ENCODE data around the gene FAM180A. TPM values are rescaled to one million over a fixed set of nuclear protein-coding genes. Genes with fewer than 3 reads are reported as not detected.

FAM180A gene
- total and polyA plus RNA-seq, 8 donors: 0.08 to 5.8 (median 1.4) TPM; not detected in 4

DNA sequence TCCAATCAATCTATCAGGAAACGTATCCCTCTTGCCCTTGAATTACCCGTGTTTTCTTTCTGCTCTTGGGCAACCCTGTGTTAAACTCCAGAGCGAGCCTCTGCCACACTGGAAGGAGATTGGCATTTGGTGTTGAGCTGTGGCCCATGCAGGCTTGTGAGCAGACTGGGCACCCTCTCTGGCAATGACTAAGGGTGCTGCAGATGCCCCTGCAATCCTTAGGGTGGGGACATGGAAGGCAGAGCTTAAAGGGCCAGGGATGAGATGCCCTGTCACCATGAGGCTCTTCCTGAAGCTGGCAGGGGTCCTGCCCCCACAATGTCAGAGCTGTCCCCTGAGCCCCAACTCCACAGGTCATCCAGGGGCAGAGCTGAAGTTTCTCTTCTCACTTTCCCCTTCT is 19.5 kb upstream of the FAM180A start:
- intact Hi-C loops (cut with DNase I; ENCODE audit: low total_unique reads): no loop called here
- Histone ChIP-seq H3K4me1 (peaks cover 0 to 12% (median 4%) of the 10 kb centered on the region in 4 donors), H3K9me3 (no peaks in the 10 kb centered on the region), H3K4me3 (no peak overlapping the region), H3K36me3 (no peaks in the 10 kb centered on the region), H3K27ac (peak overlapping the region in 1 of 5 donors; percentile 69), H3K27me3 (peaks cover 0 to 14% (median 0%) of the 10 kb centered on the region in 3 donors)
- DNase-seq: no peak
- TF ChIP-seq POLR2A (IDR thresholded peaks at IDR 0.05) (no peak), EP300 (IDR thresholded peaks at IDR 0.05) (no peak), CTCF (IDR thresholded peaks at IDR 0.05) (no peak), POLR2AphosphoS5 (IDR thresholded peaks at IDR 0.05) (no peak)
- WGBS, 5 donors: 71 to 80% (median 73%) methylated on average over 3 of the region's 3 CpGs

- H3K4me3 ChIP-seq: no peak overlapping the region
- intact Hi-C loops (cut with DNase I; ENCODE audit: low total_unique reads): no loop called here
- 87 to 97% (median 92%) methylated on average over 2 of the region's 2 CpGs for WGBS, 5 donors
- H3K27me3 ChIP-seq: peaks cover 0 to 10% (median 0%) of the 10 kb centered on the region in 3 donors
- no peak overlapping the region for H3K27ac ChIP-seq
- TF ChIP-seq CTCF (IDR thresholded peaks at IDR 0.05) (no peak), POLR2AphosphoS5 (IDR thresholded peaks at IDR 0.05) (no peak), EP300 (IDR thresholded peaks at IDR 0.05) (no peak), POLR2A (IDR thresholded peaks at IDR 0.05) (no peak)
- H3K9me3 ChIP-seq: no peaks in the 10 kb centered on the region
- peaks cover 0 to 5% (median 1%) of the 10 kb centered on the region in 4 donors for H3K4me1 ChIP-seq
- no peak for DNase-seq
- no peaks in the 10 kb centered on the region for H3K36me3 ChIP-seq
These were observed 14.6 kb upstream of the FAM180A start for GRCh38 chr7:135763261-135763660.

GRCh38 chr7:135761751-135762488 is 13.3 kb upstream of the FAM180A start:
- no peak for TF ChIP-seq POLR2AphosphoS5 (IDR thresholded peaks at IDR 0.05)
- TF ChIP-seq EP300 (IDR thresholded peaks at IDR 0.05): no peak
- TF ChIP-seq CTCF (IDR thresholded peaks at IDR 0.05): no peak
- TF ChIP-seq POLR2A (IDR thresholded peaks at IDR 0.05): no peak
- no peaks in the 10 kb centered on the region for H3K9me3 ChIP-seq
- H3K27ac ChIP-seq: peak overlapping the region in 1 of 5 donors; percentile 11
- DNase-seq: no peak
- H3K27me3 ChIP-seq: peaks cover 0 to 6% (median 0%) of the 10 kb centered on the region in 3 donors
- H3K4me3 ChIP-seq: no peak overlapping the region
- H3K4me1 ChIP-seq: peaks cover 0 to 9% (median 0%) of the 10 kb centered on the region in 4 donors
- H3K36me3 ChIP-seq: no peaks in the 10 kb centered on the region
- WGBS, 5 donors: 49 to 62% (median 59%) methylated on average over 10 of the region's 10 CpGs
- intact Hi-C loops (cut with DNase I; ENCODE audit: low total_unique reads): no loop called here

DNA sequence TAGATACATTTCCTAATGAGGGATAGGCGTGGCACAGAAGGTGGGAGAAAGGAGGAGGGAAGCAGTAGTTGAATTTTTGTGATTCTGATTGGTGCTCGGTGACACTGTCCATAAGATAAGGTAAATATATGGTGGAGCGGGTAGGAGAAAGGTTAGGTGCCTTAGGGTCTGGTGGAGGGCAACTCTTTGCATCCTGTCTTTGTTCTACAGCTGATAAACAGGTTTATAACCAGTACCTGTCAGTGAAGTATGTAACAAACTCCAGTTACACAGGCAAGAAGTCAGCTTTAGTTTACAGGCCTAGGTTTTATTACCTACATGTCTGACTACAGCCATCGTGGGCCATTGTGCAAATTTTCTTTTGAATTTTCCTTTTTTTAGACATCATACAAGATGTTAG is 10.9 kb upstream of the FAM180A start:
- no peak for DNase-seq
- 45 to 70% (median 59%) methylated on average over 4 of the region's 4 CpGs for WGBS, 5 donors
- Histone ChIP-seq H3K27ac (no peak overlapping the region), H3K9me3 (no peaks in the 10 kb centered on the region), H3K4me3 (no peak overlapping the region), H3K27me3 (peaks cover 0 to 5% (median 0%) of the 10 kb centered on the region in 3 donors), H3K4me1 (peaks cover 0 to 9% (median 0%) of the 10 kb centered on the region in 4 donors), H3K36me3 (no peaks in the 10 kb centered on the region)
- intact Hi-C loops (cut with DNase I; ENCODE audit: low total_unique reads): no loop called here
- TF ChIP-seq POLR2A (IDR thresholded peaks at IDR 0.05) (no peak), EP300 (IDR thresholded peaks at IDR 0.05) (no peak), POLR2AphosphoS5 (IDR thresholded peaks at IDR 0.05) (no peak), CTCF (IDR thresholded peaks at IDR 0.05) (no peak)

All from stomach (tissue), 9 donors.